HepG2 (cell line): ENCODE data around the gene GPD1. TPM values are rescaled to one million over a fixed set of nuclear protein-coding genes. Genes with fewer than 3 reads are reported as not detected.

Experiments used
- CENPX ChIP-seq: sonication (generic); formaldehyde crosslinking; IDR thresholded peaks from 2 replicates; pipeline ENCODE4 v1.9.0; 2021; ENCODE audit warnings: mild to moderate bottlenecking, missing genetic modification reagents, moderate library complexity
- FOXC1 ChIP-seq: sonication (generic); formaldehyde crosslinking; IDR thresholded peaks from 2 replicates; pipeline ENCODE4 v1.8.0; 2022; ENCODE audit warnings: mild to moderate bottlenecking, missing genetic modification reagents, borderline replicate concordance
- ISL2 ChIP-seq: sonication (generic); formaldehyde crosslinking; IDR thresholded peaks from 2 replicates; pipeline ENCODE4 v1.5.0; 2020; ENCODE audit warnings: missing genetic modification reagents
- KLF9 ChIP-seq: IDR thresholded peaks from 2 replicates; pipeline ENCODE4 v1.6.1; 2016; ENCODE audit warnings: low read depth
- MED1 ChIP-seq: sonication (generic); formaldehyde crosslinking; IDR thresholded peaks from 2 replicates; pipeline ENCODE4 v1.4.0; 2020; ENCODE audit warnings: missing genetic modification reagents
- PHF21A ChIP-seq: sonication (generic); formaldehyde crosslinking; IDR thresholded peaks from 2 replicates; pipeline ENCODE4 v1.5.0; 2020; ENCODE audit warnings: mild to moderate bottlenecking, missing genetic modification reagents
- SYNCRIP ChIP-seq: fragments of 200-400 bp; formaldehyde crosslinking; IDR thresholded peaks from 2 replicates; pipeline ENCODE4 v1.6.1; 2018; ENCODE audit warnings: mild to moderate bottlenecking, low read depth, low read length; ENCODE audit not compliant: insufficient read depth
- THAP11 ChIP-seq: IDR thresholded peaks from 2 replicates; pipeline ENCODE4 v1.6.1; 2016; ENCODE audit warnings: missing biosample characterization, missing genetic modification reagents
- ZFP36L1 ChIP-seq: sonication (generic); formaldehyde crosslinking; IDR thresholded peaks from 2 replicates; pipeline ENCODE4 v1.8.0; 2022; ENCODE audit warnings: mild to moderate bottlenecking, missing genetic modification reagents, moderate library complexity
- ZFY ChIP-seq: sonication (generic); formaldehyde crosslinking; IDR thresholded peaks from 2 replicates; pipeline ENCODE4 v1.4.0; 2020; ENCODE audit warnings: missing genetic modification reagents
- ZNF143 ChIP-seq: sonication (generic); formaldehyde crosslinking; IDR thresholded peaks from 2 replicates; pipeline ENCODE4 v1.4.0; 2020; ENCODE audit warnings: missing genetic modification reagents
- ZNF354B ChIP-seq: sonication (generic); formaldehyde crosslinking; IDR thresholded peaks from 2 replicates; pipeline ENCODE4 v1.8.0; 2022; ENCODE audit warnings: mild to moderate bottlenecking, missing genetic modification reagents
- ZNF724P ChIP-seq: sonication (generic); formaldehyde crosslinking; IDR thresholded peaks from 2 replicates; pipeline ENCODE4 v1.8.0; 2022; ENCODE audit warnings: missing genetic modification reagents, borderline replicate concordance
- polyA plus RNA-seq, 8 experiments: library from polyadenylated mRNA; depleted of rRNA in 3 of 8; stranded (reverse) in 7 of 8; unstranded in 1 of 8; fragments of >200 nt; fragmentation: Illumina TruSeq in 4 of 8; extraction: Trizol in 4 of 8; gene quantifications; 2 replicates each; pipeline versions ENCODE4 v1.2.1 to v1.2.3, GENCODE V29; 2011 to 2016; ENCODE audit warnings: low read depth in 4 of 8, missing spikeins in 1 of 8, mixed read lengths in 1 of 8; ENCODE audit not compliant: insufficient read depth in 1 of 8
- total RNA-seq, 5 experiments: library from RNA; depleted of rRNA; stranded (reverse); fragments of >200 nt; fragmentation: Illumina TruSeq; extraction: Trizol; gene quantifications; 2 replicates each; pipeline ENCODE4 v1.2.3, GENCODE V29; 2016; ENCODE audit warnings: low read depth in 1 of 5
- TF ChIP-seq, protein P1 (sequence below): sonication (generic); formaldehyde crosslinking; IDR thresholded peaks from 2 replicates; pipeline ENCODE4 v1.5.1; 2020; ENCODE audit warnings: missing genetic modification reagents, mild to moderate bottlenecking, borderline replicate concordance
- TF ChIP-seq, protein P2 (sequence below): sonication (generic); formaldehyde crosslinking; IDR thresholded peaks from 2 replicates; pipeline ENCODE4 v1.8.1; 2023; ENCODE audit warnings: missing genetic modification reagents, mild to moderate bottlenecking, borderline replicate concordance
- TF ChIP-seq, protein P3 (sequence below), 2 experiments: sonication (generic) in 1 of 2; formaldehyde crosslinking in 1 of 2; IDR thresholded peaks; 2 replicates each; pipeline versions ENCODE4 v1.6.1 to v1.9.0; 2014 to 2022; ENCODE audit warnings: antibody characterized with exemption in 1 of 2, borderline replicate concordance in 1 of 2, inconsistent platforms in 1 of 2, low read depth in 1 of 2, missing genetic modification reagents in 1 of 2
- TF ChIP-seq, protein P4 (sequence below): sonication (generic); formaldehyde crosslinking; IDR thresholded peaks from 2 replicates; pipeline ENCODE4 v1.4.0; 2020; ENCODE audit warnings: low read depth, mild to moderate bottlenecking, missing genetic modification reagents
- TF ChIP-seq, protein P5 (sequence below): sonication (generic); formaldehyde crosslinking; IDR thresholded peaks from 2 replicates; pipeline ENCODE4 v1.4.0; 2020; ENCODE audit warnings: missing genetic modification reagents
- TF ChIP-seq, protein P6 (sequence below): IDR thresholded peaks from 2 replicates; pipeline ENCODE4 v1.6.1; 2012; ENCODE audit warnings: low read depth, low read length, improper control_type of control experiment

GPD1 gene
- total and polyA plus RNA-seq, 2 of the 13 experiments (the other 11 are each of a cell fraction or from before 2014, with no cell fraction given), result 3.7 to 30.6 TPM

DNA sequence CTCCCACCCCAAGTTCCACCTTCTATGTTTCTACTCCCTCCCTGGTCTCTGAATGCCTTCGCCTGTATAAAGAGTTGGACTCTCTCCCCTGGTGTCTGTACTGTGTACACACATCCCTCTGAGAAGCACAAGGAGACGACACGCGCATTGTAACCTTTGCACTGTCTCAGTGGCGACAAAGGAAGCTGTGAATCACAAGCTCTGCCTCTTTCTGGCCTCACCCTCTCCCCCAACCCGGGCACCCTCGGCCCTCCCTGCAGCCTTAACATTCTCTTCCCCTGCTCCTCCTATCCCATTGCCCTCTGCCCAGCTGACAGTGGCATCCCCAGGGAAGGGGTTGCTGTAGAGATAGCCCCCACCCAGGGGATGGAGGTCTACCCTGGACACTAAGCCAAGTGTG, 21.2 kb upstream of the GPD1 start (continued):
- TF ChIP-seq CENPX (CRISPR knock-in tag) (no peak), PHF21A (CRISPR knock-in tag) (no peak), FOXC1 (CRISPR knock-in tag) (no peak), ZNF143 (CRISPR knock-in tag) (no peak), ZFP36L1 (CRISPR knock-in tag) (peak; percentile 69; the same call in 1 of the 2 replicates), ZNF354B (CRISPR knock-in tag) (no peak), SYNCRIP (no peak), MED1 (peak; percentile 58; the same call in 1 of the 2 replicates), ZNF724P (CRISPR knock-in tag) (no peak), KLF9 (CRISPR knock-in tag) (no peak), ISL2 (CRISPR knock-in tag) (no peak), ZFY (CRISPR knock-in tag) (peak; percentile 28; the same call in 1 of the 2 replicates), THAP11 (CRISPR knock-in tag) (peak; percentile 72)
- TF ChIP-seq, protein P1, sequence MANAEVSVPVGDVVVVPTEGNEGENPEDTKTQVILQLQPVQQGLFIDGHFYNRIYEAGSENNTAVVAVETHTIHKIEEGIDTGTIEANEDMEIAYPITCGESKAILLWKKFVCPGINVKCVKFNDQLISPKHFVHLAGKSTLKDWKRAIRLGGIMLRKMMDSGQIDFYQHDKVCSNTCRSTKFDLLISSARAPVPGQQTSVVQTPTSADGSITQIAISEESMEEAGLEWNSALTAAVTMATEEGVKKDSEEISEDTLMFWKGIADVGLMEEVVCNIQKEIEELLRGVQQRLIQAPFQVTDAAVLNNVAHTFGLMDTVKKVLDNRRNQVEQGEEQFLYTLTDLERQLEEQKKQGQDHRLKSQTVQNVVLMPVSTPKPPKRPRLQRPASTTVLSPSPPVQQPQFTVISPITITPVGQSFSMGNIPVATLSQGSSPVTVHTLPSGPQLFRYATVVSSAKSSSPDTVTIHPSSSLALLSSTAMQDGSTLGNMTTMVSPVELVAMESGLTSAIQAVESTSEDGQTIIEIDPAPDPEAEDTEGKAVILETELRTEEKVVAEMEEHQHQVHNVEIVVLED (CRISPR knock-in tag), result no peak
- TF ChIP-seq, protein P2, sequence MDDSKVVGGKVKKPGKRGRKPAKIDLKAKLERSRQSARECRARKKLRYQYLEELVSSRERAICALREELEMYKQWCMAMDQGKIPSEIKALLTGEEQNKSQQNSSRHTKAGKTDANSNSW (CRISPR knock-in tag), result no peak
- TF ChIP-seq, protein P3, sequence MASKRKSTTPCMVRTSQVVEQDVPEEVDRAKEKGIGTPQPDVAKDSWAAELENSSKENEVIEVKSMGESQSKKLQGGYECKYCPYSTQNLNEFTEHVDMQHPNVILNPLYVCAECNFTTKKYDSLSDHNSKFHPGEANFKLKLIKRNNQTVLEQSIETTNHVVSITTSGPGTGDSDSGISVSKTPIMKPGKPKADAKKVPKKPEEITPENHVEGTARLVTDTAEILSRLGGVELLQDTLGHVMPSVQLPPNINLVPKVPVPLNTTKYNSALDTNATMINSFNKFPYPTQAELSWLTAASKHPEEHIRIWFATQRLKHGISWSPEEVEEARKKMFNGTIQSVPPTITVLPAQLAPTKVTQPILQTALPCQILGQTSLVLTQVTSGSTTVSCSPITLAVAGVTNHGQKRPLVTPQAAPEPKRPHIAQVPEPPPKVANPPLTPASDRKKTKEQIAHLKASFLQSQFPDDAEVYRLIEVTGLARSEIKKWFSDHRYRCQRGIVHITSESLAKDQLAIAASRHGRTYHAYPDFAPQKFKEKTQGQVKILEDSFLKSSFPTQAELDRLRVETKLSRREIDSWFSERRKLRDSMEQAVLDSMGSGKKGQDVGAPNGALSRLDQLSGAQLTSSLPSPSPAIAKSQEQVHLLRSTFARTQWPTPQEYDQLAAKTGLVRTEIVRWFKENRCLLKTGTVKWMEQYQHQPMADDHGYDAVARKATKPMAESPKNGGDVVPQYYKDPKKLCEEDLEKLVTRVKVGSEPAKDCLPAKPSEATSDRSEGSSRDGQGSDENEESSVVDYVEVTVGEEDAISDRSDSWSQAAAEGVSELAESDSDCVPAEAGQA (IDR thresholded peaks at IDR 0.05; ENCODE audit: low read depth), result no peak
- TF ChIP-seq, protein P3 (CRISPR knock-in tag; IDR thresholded peaks at IDR 0.05; ENCODE audit: borderline replicate concordance), result no peak
- TF ChIP-seq, protein P4, sequence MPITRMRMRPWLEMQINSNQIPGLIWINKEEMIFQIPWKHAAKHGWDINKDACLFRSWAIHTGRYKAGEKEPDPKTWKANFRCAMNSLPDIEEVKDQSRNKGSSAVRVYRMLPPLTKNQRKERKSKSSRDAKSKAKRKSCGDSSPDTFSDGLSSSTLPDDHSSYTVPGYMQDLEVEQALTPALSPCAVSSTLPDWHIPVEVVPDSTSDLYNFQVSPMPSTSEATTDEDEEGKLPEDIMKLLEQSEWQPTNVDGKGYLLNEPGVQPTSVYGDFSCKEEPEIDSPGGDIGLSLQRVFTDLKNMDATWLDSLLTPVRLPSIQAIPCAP, result no peak
- TF ChIP-seq, protein P5, sequence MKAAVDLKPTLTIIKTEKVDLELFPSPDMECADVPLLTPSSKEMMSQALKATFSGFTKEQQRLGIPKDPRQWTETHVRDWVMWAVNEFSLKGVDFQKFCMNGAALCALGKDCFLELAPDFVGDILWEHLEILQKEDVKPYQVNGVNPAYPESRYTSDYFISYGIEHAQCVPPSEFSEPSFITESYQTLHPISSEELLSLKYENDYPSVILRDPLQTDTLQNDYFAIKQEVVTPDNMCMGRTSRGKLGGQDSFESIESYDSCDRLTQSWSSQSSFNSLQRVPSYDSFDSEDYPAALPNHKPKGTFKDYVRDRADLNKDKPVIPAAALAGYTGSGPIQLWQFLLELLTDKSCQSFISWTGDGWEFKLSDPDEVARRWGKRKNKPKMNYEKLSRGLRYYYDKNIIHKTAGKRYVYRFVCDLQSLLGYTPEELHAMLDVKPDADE (CRISPR knock-in tag), result no peak
- TF ChIP-seq, protein P6, sequence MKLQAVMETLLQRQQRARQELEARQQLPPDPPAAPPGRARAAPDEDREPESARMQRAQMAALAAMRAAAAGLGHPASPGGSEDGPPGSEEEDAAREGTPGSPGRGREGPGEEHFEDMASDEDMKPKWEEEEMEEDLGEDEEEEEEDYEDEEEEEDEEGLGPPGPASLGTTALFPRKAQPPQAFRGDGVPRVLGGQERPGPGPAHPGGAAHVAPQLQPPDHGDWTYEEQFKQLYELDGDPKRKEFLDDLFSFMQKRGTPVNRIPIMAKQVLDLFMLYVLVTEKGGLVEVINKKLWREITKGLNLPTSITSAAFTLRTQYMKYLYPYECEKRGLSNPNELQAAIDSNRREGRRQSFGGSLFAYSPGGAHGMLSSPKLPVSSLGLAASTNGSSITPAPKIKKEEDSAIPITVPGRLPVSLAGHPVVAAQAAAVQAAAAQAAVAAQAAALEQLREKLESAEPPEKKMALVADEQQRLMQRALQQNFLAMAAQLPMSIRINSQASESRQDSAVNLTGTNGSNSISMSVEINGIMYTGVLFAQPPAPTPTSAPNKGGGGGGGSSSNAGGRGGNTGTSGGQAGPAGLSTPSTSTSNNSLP, result no peak
